GM12878 (cell line): ENCODE measurements around the gene SAMHD1. TPM values are rescaled to one million over a fixed set of nuclear protein-coding genes. Genes with fewer than 3 reads are reported as not detected.

Experiments used
- ATAC-seq: fragments of 200-7000 bp; cut with Tn5 transposase; 3 replicates; pipeline ENCODE4 v1.9.1; 2020; ENCODE audit warnings: mild to moderate bottlenecking, moderate library complexity
- BruUV-seq: library from RNA; stranded (reverse); fragments of 400-500 nt; replicated peaks from 2 replicates; lab custom pipeline; 2021; lab: Mats Ljungman, UMichigan
- CTCF ChIA-PET: fragments of 300-600 bp; sonication (Branson Sonifier 250); formaldehyde crosslinking; extraction: SDS; loops from one replicate; lab custom pipeline; 2021; ENCODE audit warnings: inconsistent platforms; lab: Yijun Ruan, JAX
- POLR2A ChIA-PET: fragments of 350-600 bp; formaldehyde crosslinking; extraction: SDS; loops from one replicate; lab custom pipeline; 2021; ENCODE audit warnings: inconsistent platforms; lab: Charles Lee
- RAD21 ChIA-PET: fragments of 300-600 bp; sonication (Branson Sonifier 250); formaldehyde crosslinking; loops from one replicate; lab custom pipeline; 2023; ENCODE audit warnings: antibody characterized with exemption; ENCODE audit not compliant: unreplicated experiment; lab: Charles Lee
- SMC1A ChIA-PET: fragments of 300-600 bp; sonication (Branson Sonifier 250); formaldehyde crosslinking; loops from one replicate; lab custom pipeline; 2023; ENCODE audit not compliant: unreplicated experiment, uncharacterized antibody; lab: Charles Lee
- DNase-seq: peaks from one replicate; pipeline ENCODE4 v3.0.0-alpha.2; 2011; ENCODE audit warnings: low read depth, low spot score
- FAIRE-seq: peaks from 3 replicates; lab custom pipeline; 2011; peaks lifted over from hg19 to GRCh38; lab: Jason Lieb, UNC
- H2AFZ ChIP-seq: 2 replicates; pipeline ENCODE4 v1.6.0; 2011; ENCODE audit warnings: low read depth, low read length, control low read depth; ENCODE audit not compliant: control insufficient read depth
- H3K27ac ChIP-seq: 2 replicates; pipeline ENCODE4 v1.5.1; 2011; ENCODE audit warnings: control low read depth; ENCODE audit not compliant: control insufficient read depth, insufficient read depth
- H3K27me3 ChIP-seq, 2 experiments: replicated peaks in 1 of 2; 2 replicates each; pipeline versions ENCODE4 v1.6.0 to v1.6.1; 2011; ENCODE audit warnings: low read length in 1 of 2; ENCODE audit not compliant: control insufficient read depth in 2 of 2, insufficient read depth in 2 of 2
- H3K36me3 ChIP-seq, 2 experiments: 2 replicates each; pipeline ENCODE4 v1.5.1; 2011; ENCODE audit warnings: low read length in 1 of 2; ENCODE audit not compliant: control insufficient read depth in 2 of 2, insufficient read depth in 2 of 2
- H3K4me1 ChIP-seq: 2 replicates; pipeline ENCODE4 v1.6.1; 2011; ENCODE audit warnings: mild to moderate bottlenecking, low read length, moderate library complexity, mixed read lengths; ENCODE audit not compliant: control insufficient read depth, insufficient read depth
- H3K4me2 ChIP-seq: 2 replicates; pipeline ENCODE4 v1.6.0; 2011; ENCODE audit warnings: control low read depth; ENCODE audit not compliant: control insufficient read depth, insufficient read depth
- H3K4me3 ChIP-seq: fragments of 200-600 bp; sonication (generic); 2 replicates; pipeline ENCODE4 v1.5.1; 2016
- H3K79me2 ChIP-seq: 2 replicates; pipeline ENCODE4 v1.6.0; 2011; ENCODE audit warnings: low read length; ENCODE audit not compliant: control insufficient read depth, insufficient read depth
- H3K9ac ChIP-seq: 2 replicates; pipeline ENCODE4 v1.8.0; 2011; ENCODE audit warnings: low read length, control low read depth, mixed read lengths; ENCODE audit not compliant: control insufficient read depth, insufficient read depth
- H3K9me3 ChIP-seq: replicated peaks from 3 replicates; pipeline ENCODE4 v1.5.1; 2011; ENCODE audit warnings: mild to moderate bottlenecking, low read length; ENCODE audit not compliant: control insufficient read depth, insufficient read depth
- H4K20me1 ChIP-seq: 2 replicates; pipeline ENCODE4 v1.6.0; 2011; ENCODE audit not compliant: control insufficient read depth, insufficient read depth
- CHD2 ChIP-seq: IDR thresholded peaks from 2 replicates; pipeline ENCODE4 v1.6.1; 2011; ENCODE audit warnings: low read depth, low read length, improper control_type of control experiment, borderline replicate concordance
- CTCF ChIP-seq, 3 experiments: IDR thresholded peaks in 2 of 3; conservative IDR thresholded peaks in 1 of 3; 2 replicates each; pipeline ENCODE4 v1.5.1; 2011; ENCODE audit warnings: low read depth in 3 of 3, low read length in 3 of 3, mild to moderate bottlenecking in 3 of 3, control low read depth in 2 of 3, moderate library complexity in 2 of 3, inconsistent platforms in 1 of 3, mixed read lengths in 1 of 3; ENCODE audit not compliant: control insufficient read depth in 2 of 3, insufficient read depth in 1 of 3; ENCODE audit errors: extremely low read depth in 1 of 3
- DPF2 ChIP-seq: fragments of 450-650 bp; IDR thresholded peaks from 2 replicates; pipeline ENCODE4 v1.6.1; 2017; ENCODE audit warnings: mild to moderate bottlenecking
- ELK1 ChIP-seq: IDR thresholded peaks from 2 replicates; pipeline ENCODE4 v1.6.1; 2012; ENCODE audit warnings: low read depth, low read length, improper control_type of control experiment
- HSF1 ChIP-seq: fragments of 150-350 bp; IDR thresholded peaks from 2 replicates; pipeline ENCODE4 v1.6.1; 2014; ENCODE audit warnings: mild to moderate bottlenecking, low read depth, low read length
- IRF5 ChIP-seq: fragments of 450-650 bp; IDR thresholded peaks from 2 replicates; pipeline ENCODE4 v1.6.1; 2017; ENCODE audit warnings: borderline replicate concordance
- MEF2B ChIP-seq: fragments of 450-650 bp; IDR thresholded peaks from 2 replicates; pipeline ENCODE4 v1.6.1; 2018; ENCODE audit warnings: mild to moderate bottlenecking, moderate library complexity; ENCODE audit not compliant: partially characterized antibody, poor library complexity, severe bottlenecking
- NKRF ChIP-seq: fragments of 450-650 bp; conservative IDR thresholded peaks from 2 replicates; pipeline ENCODE4 v1.6.1; 2017; ENCODE audit warnings: mild to moderate bottlenecking, moderate library complexity
- NR2C2 ChIP-seq: IDR thresholded peaks from 2 replicates; pipeline ENCODE4 v1.6.1; 2011; ENCODE audit warnings: borderline replicate concordance, low read depth; ENCODE audit not compliant: control insufficient read depth, insufficient read length
- NR2F1 ChIP-seq: fragments of 450-650 bp; conservative IDR thresholded peaks from 2 replicates; pipeline ENCODE4 v1.6.1; 2017; ENCODE audit warnings: mild to moderate bottlenecking
- RB1 ChIP-seq: fragments of 450-650 bp; formaldehyde crosslinking; IDR thresholded peaks from 2 replicates; pipeline ENCODE4 v1.6.1; 2017; ENCODE audit warnings: mild to moderate bottlenecking, borderline replicate concordance
- SUPT20H ChIP-seq: IDR thresholded peaks from 2 replicates; pipeline ENCODE4 v1.6.1; 2011; ENCODE audit warnings: low read depth, mild to moderate bottlenecking, low read length, moderate library complexity, borderline replicate concordance; ENCODE audit not compliant: control insufficient read depth
- SUZ12 ChIP-seq: fragments of 200-600 bp; sonication (generic); IDR thresholded peaks from one replicate; pipeline ENCODE4 v1.6.1; 2018; ENCODE audit warnings: antibody characterized with exemption, mild to moderate bottlenecking; ENCODE audit not compliant: unreplicated experiment
- TCF12 ChIP-seq: IDR thresholded peaks from 2 replicates; pipeline ENCODE4 v1.6.1; 2011; ENCODE audit warnings: low read depth, mild to moderate bottlenecking, low read length
- WGBS: methylation state at CpG from one replicate; pipeline ENCODE4 v1.1.6; 2016; ENCODE audit warnings: low lambda C conversion rate; ENCODE audit not compliant: insufficient replicate concordance, insufficient coverage; ENCODE audit errors: missing lambda C conversion rate; 5-methylcytosine and 5-hydroxymethylcytosine counted together
- in situ Hi-C: fragments of 300-500 bp; cut with MboI; formaldehyde crosslinking; loops from 9 replicates; pipeline ENCODE4 v1.14.3; 2018; ENCODE audit warnings: mixed read lengths
- intact Hi-C: fragments of 100-400 bp; cut with micrococcal nuclease; formaldehyde crosslinking; loops from one replicate; pipeline ENCODE4 v1.14.2; 2022; ENCODE audit not compliant: unreplicated experiment
- polyA plus RNA-seq, 11 experiments: library from polyadenylated mRNA; depleted of rRNA in 4 of 11; unstranded in 6 of 11; stranded (reverse) in 5 of 11; fragments of >200 nt; fragmentation: Nextera tagmentation in 4 of 11; fragmentation: Illumina TruSeq in 1 of 11; extraction: Ambion mirVana in 4 of 11; extraction: Trizol in 1 of 11; gene quantifications; 1 replicate in 1 of 11; 2 replicates in 10 of 11; pipeline versions ENCODE4 v1.2.1 to v1.2.3, GENCODE V29; 2011 to 2016; ENCODE audit warnings: inconsistent platforms in 2 of 11, missing spikeins in 2 of 11, low read depth in 1 of 11
- total RNA-seq, 4 experiments: library from RNA; depleted of rRNA in 3 of 4; stranded (reverse); fragments of >200 nt in 3 of 4; fragmentation: Illumina TruSeq in 1 of 4; extraction: Trizol in 1 of 4; gene quantifications; 2 replicates each; pipeline versions ENCODE4 v1.2.1 to v1.2.3, GENCODE V29; 2013 to 2021

Gene SAMHD1
- total and polyA plus RNA-seq, 10 of the 15 experiments (the other 5 are each of a cell fraction or from before 2014, with no cell fraction given) = 20.5 to 47.9 (median 38.8) TPM

GRCh38 chr20:36984257-36984638 is 32.7 kb upstream of the SAMHD1 start:
- H3K27ac ChIP-seq = no peak overlapping the region
- 12% methylated on average over 6 of the region's 6 CpGs for WGBS
- H2AFZ ChIP-seq = no peak overlapping the region
- H3K9me3 ChIP-seq = no peaks in the 10 kb centered on the region; the same call in 2 of the 3 replicates
- DNase-seq (no peak), FAIRE-seq (no peak)
- no peaks in the 10 kb centered on the region for H3K79me2 ChIP-seq
- in situ Hi-C loops = no loop called here
- no peak overlapping the region for H3K9ac ChIP-seq
- ChIA-PET POLR2A (no interaction called here), SMC1A (interaction anchor here (0.6 to 1.0 kb wide), 3 partner anchors 9 to 1398 kb away, joined by 3 read pairs; no protein-coding TSS in a partner anchor), CTCF (interaction anchor here (0.6 kb wide), 1 partner anchor 432 kb away, joined by 3 read pairs; no protein-coding TSS in a partner anchor)
- no peaks in the 10 kb centered on the region for H4K20me1 ChIP-seq
- no peaks in the 10 kb centered on the region for H3K36me3 ChIP-seq
- intact Hi-C loops = no loop called here
- TF ChIP-seq RB1 (no peak), ELK1 (no peak), CTCF (IDR thresholded peaks at IDR 0.05 in 2 of 3, conservative IDR thresholded peaks at IDR 0.05 in 1 of 3; ENCODE audit: control insufficient read depth in 2 of 3, extremely low read depth in 1 of 3, insufficient read depth in 1 of 3, low read depth in 3 of 3, low read length in 3 of 3) (no peak), IRF5 (no peak), NKRF (no peak), NR2C2 (no peak), SUZ12 (no peak), MEF2B (peak; percentile 15), NR2F1 (no peak), HSF1 (no peak), CHD2 (no peak), DPF2 (no peak), SUPT20H (no peak), TCF12 (0 out of 2 replicates have a peak, but pooled peaks have one; percentile 40)
- TF ChIP-seq, all 136 proteins: peak for 2
- no peaks in the 10 kb centered on the region for H3K27me3 ChIP-seq
- ATAC-seq = peak; percentile 57; the same call in 2 of the 3 replicates
- RAD21 ChIA-PET = no interaction called here
- no peaks in the 10 kb centered on the region for H3K4me1 ChIP-seq
- no peak overlapping the region for H3K4me2 ChIP-seq
- H3K4me3 ChIP-seq = no peak overlapping the region
- no TSS peak for BruUV-seq
